ENCODE data around the gene PITPNM1.

Gene PITPNM1

DNA sequence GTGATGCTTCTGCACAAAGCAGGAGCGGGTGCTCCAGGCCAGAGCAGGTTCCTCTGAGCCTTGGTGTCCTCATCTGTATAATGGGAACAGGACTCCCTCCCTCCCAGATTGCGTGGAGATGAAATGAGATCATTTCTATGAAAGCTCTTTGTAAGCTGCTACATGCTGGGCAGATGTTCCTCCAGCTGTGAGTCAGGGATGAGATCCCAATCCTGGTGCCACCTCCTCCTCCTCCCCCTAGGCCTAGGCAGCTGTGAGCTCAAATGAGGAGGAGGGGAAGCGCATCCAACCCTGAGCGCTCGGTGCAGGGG is 25.1 kb upstream of the PITPNM1 start:
- H3K9ac ChIP-seq (ENCODE audit: insufficient read length): no peak overlapping the region
- no peak for DNase-seq (ENCODE audit: low read depth, low spot score)

DNA sequence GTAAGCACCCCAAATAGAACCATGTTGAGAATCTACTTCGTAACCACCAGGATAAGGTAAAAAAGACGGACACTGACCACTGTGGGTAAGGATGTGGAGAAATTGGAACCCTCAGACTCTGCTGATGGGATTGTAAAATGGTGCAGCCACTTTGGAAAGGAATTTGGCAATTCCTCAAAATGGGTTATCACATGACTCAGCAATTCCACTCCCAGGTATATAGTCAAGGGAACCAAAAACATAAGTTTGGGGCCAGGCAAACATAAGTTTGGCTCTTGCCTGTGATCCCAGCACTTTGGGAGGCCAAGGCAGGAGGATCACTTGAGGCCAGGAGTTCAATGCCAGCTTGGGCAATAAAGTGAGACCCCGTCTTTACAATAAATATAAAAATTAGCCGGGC is 23.2 kb upstream of the PITPNM1 start:
- no peak overlapping the region for H3K9ac ChIP-seq (ENCODE audit: insufficient read length)
- no peak overlapping the region for H3K4me3 ChIP-seq
- TF ChIP-seq FOXP2 (optimal IDR thresholded peaks at IDR 0.05; ENCODE audit: control extremely low read depth, extremely low read length, insufficient read depth) (no peak), POLR2AphosphoS5 (IDR thresholded peaks at IDR 0.05; ENCODE audit: borderline replicate concordance, low read depth, low read length) (no peak), EZH2 (IDR thresholded peaks at IDR 0.05) (no peak)
- H3K27ac ChIP-seq: no peak overlapping the region
- no peaks in the 10 kb centered on the region for H3K36me3 ChIP-seq (ENCODE audit: insufficient read depth, low read length)
- H3K9me3 ChIP-seq (ENCODE audit: low read depth, low read length): no peaks in the 10 kb centered on the region; the same call in 1 of the 2 replicates
- DNase-seq (ENCODE audit: low read depth, low spot score): no peak

More for the DNA sequence above, 25.1 kb upstream of the PITPNM1 start:
- Histone ChIP-seq H3K36me3 (ENCODE audit: insufficient read depth, low read length) (no peaks in the 10 kb centered on the region), H3K27ac (no peak overlapping the region), H3K4me3 (no peak overlapping the region), H3K9me3 (ENCODE audit: low read depth, low read length) (peaks cover 7% of the 10 kb centered on the region; the same call in 1 of the 2 replicates)
- no peak for TF ChIP-seq EZH2 (IDR thresholded peaks at IDR 0.05)
- no peak for TF ChIP-seq FOXP2 (optimal IDR thresholded peaks at IDR 0.05; ENCODE audit: control extremely low read depth, extremely low read length, insufficient read depth)
- TF ChIP-seq POLR2AphosphoS5 (IDR thresholded peaks at IDR 0.05; ENCODE audit: borderline replicate concordance, low read depth, low read length): no peak

DNA sequence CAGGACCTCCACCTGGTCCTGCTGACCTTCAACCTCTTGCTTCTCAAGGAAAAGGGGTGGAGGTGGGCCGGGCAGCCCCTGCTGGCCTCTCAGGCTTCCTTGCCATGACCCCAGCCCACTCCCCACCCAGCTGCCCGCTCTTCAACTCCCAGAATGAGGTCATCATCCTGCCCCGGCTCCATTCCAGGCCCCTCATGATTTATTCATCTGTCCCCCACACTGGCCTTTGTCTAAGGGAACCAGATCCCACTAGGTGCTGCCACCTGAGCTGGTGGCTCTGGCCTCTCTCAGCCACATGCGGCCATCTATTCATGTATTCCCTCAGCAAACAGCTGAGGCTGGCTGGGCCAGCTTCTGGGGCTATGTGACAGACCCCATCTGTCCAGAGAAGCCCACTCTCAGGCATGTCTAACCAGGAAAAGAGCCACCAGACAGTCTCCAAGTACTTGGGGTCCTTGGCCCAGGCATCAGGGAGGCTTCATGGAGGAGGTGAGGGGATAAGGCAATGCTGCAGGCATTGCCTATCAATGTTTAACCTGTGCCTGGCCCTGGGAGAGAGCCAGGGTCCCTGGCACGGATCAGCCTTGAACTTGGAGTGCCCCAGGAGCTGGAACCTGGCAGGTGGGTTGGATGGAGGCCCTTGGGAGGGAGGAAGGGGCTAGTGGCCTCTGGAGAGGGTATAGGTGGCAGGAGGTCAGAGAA is 20.3 kb upstream of the PITPNM1 start:
- Histone ChIP-seq H3K4me3 (no peak overlapping the region), H3K36me3 (ENCODE audit: insufficient read depth, low read length) (no peaks in the 10 kb centered on the region), H3K9me3 (ENCODE audit: low read depth, low read length) (no peaks in the 10 kb centered on the region), H3K9ac (ENCODE audit: insufficient read length) (no peak overlapping the region), H3K27ac (no peak overlapping the region)
- TF ChIP-seq EZH2 (IDR thresholded peaks at IDR 0.05) (no peak), POLR2AphosphoS5 (IDR thresholded peaks at IDR 0.05; ENCODE audit: borderline replicate concordance, low read depth, low read length) (no peak), FOXP2 (optimal IDR thresholded peaks at IDR 0.05; ENCODE audit: control extremely low read depth, extremely low read length, insufficient read depth) (no peak)
- DNase-seq (ENCODE audit: low read depth, low spot score): no peak

DNA sequence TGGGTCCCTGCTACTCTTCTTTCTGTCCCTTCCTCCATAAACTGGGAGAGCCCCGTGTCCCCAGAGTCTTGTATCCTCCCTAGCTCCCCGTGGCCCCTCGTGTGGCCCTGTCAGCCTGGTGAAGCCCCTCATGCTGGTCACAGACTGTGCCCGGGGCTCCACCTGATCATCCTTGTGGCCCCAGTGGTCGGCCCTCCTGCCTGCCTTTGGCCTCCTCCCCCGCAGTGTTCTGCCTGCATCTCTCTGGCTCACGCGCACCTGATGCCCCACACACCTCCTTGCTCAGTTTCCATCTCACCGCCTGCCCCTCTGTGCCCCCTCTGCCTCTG is 19.3 kb upstream of the PITPNM1 start:
- no peak overlapping the region for H3K27ac ChIP-seq
- H3K4me3 ChIP-seq: no peak overlapping the region
- no peak overlapping the region for H3K9ac ChIP-seq (ENCODE audit: insufficient read length)
- TF ChIP-seq POLR2AphosphoS5 (IDR thresholded peaks at IDR 0.05; ENCODE audit: borderline replicate concordance, low read depth, low read length): no peak
- TF ChIP-seq EZH2 (IDR thresholded peaks at IDR 0.05): no peak
- TF ChIP-seq FOXP2 (optimal IDR thresholded peaks at IDR 0.05; ENCODE audit: control extremely low read depth, extremely low read length, insufficient read depth): no peak
- H3K9me3 ChIP-seq (ENCODE audit: low read depth, low read length): no peaks in the 10 kb centered on the region
- no peak for DNase-seq (ENCODE audit: low read depth, low spot score)
- no peaks in the 10 kb centered on the region for H3K36me3 ChIP-seq (ENCODE audit: insufficient read depth, low read length)

DNA sequence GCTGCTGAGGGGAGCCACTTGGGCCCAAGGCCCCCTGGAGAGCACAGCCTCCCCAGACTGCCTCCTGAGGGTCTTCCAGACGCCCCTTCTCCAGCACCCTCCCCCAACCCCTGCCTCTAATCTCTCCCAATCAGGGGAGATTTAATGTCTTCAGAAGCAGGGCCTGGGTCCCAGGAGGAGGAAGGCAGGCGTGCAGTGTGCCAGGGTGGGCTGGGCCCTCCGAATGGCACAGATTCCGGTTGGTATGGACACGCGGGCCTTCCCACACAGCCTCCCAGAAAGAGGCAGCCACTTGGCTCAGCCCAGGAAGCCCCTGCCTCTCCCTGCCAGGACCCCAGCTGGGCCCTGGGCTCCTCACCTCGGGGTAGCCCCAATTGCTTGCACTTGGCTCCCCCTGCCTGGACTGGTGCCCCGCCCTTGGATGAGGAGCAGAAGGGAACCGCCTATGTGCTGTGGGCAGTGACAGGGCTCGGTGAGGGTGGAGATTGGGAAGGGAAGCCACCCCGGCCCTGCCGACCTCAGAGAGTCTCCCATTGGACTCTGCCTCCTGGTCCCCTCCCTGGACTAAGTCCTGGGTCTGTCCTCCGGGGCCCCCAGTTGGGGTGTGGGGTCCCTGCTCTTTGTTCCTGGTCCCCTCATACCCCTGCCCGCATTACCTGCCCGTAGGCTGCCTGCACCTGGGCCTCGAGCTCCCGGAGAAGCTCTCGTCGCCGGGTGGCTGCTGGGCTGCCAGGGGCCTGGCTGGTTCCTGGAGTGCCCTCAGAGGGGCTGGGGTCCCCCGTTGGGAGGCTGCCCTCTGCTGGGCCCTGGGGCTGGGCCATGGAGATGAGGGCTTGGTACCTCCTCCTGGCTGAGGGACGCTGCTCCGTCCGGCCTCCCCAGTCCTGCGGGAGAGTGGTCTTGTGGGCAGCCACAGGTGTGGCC is 18.7 kb upstream of the PITPNM1 start:
- no peak for DNase-seq (ENCODE audit: low read depth, low spot score)
- Histone ChIP-seq H3K36me3 (ENCODE audit: insufficient read depth, low read length) (no peaks in the 10 kb centered on the region), H3K9me3 (ENCODE audit: low read depth, low read length) (no peaks in the 10 kb centered on the region), H3K9ac (ENCODE audit: insufficient read length) (no peak overlapping the region), H3K4me3 (no peak overlapping the region), H3K27ac (no peak overlapping the region)
- TF ChIP-seq EZH2 (IDR thresholded peaks at IDR 0.05) (no peak), POLR2AphosphoS5 (IDR thresholded peaks at IDR 0.05; ENCODE audit: borderline replicate concordance, low read depth, low read length) (no peak), FOXP2 (optimal IDR thresholded peaks at IDR 0.05; ENCODE audit: control extremely low read depth, extremely low read length, insufficient read depth) (no peak)

DNA sequence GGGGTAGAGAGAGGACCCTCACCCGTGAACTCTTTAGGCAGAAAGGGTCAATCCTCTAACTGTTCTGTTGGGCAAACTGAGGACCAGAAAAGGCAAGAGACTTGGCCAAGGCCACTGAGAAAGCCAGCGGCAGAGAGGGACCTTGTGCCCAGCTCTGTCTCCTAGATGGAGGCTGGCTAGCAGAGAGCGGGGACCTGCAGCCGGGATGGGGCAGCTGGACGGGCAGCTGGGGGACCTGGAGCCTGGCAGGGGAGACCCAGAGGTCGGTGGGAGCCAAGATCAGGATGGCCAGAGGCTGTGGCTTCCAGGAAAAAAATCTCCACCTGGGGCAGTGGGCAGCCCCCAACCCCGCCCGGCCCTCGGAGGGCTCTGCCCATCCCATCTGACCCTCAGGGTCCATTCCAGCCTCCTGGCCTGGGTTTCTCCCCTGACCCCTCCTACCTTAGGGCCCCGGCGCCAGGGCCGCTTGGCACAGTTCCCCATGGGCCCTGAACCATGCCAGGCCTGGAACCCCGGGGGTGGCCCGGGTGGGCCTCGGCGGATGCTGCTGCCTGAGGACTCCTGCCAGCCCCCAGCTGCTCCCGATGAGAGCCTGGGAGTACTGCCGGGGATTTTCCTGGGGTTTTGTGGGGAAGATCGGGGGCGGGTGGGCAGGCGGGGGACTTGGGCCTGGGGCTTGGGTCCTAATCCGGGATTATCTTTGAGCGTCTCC is 17.8 kb upstream of the PITPNM1 start, which contains the start of gene CABP2:
TSS of gene CABP2 (minus strand) at position 603 of the 712 bp plus-strand sequence. CDS start at position 483, 120 bp downstream.
- no peak for DNase-seq (ENCODE audit: low read depth, low spot score)
- no peaks in the 10 kb centered on the region for H3K9me3 ChIP-seq (ENCODE audit: low read depth, low read length)
- TF ChIP-seq FOXP2 (optimal IDR thresholded peaks at IDR 0.05; ENCODE audit: control extremely low read depth, extremely low read length, insufficient read depth): no peak
- no peak for TF ChIP-seq POLR2AphosphoS5 (IDR thresholded peaks at IDR 0.05; ENCODE audit: borderline replicate concordance, low read depth, low read length)
- no peak for TF ChIP-seq EZH2 (IDR thresholded peaks at IDR 0.05)
- H3K27ac ChIP-seq: no peak within 1 kb of the TSS
- no peak within 1 kb of the TSS for H3K9ac ChIP-seq (ENCODE audit: insufficient read length)
- no peaks in the 10 kb centered on the region for H3K36me3 ChIP-seq (ENCODE audit: insufficient read depth, low read length)
- no peak within 1 kb of the TSS for H3K4me3 ChIP-seq

DNA sequence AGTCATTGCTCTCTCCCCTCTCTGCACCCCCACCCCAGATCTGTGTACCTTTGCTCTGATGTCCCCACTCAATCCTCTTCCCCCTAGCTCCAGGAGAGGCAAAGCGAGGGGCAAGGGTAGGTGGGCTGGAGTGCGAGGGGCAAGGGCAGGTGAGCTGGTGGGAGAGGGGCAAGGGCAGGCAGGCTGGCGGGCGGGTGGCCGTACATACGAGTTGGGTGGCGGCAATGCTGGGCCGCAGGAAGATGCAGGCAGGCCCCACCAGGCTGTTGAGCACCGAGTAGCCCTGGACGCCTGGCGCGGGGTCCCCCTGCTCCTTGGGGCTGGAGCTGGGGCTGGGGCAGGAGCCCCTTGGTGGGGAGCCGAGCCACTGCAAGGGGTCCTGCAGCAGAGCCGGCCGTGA is 17.2 kb upstream of the PITPNM1 start:
- no peak for TF ChIP-seq FOXP2 (optimal IDR thresholded peaks at IDR 0.05; ENCODE audit: control extremely low read depth, extremely low read length, insufficient read depth)
- TF ChIP-seq EZH2 (IDR thresholded peaks at IDR 0.05): no peak
- no peak for TF ChIP-seq POLR2AphosphoS5 (IDR thresholded peaks at IDR 0.05; ENCODE audit: borderline replicate concordance, low read depth, low read length)
- Histone ChIP-seq H3K9me3 (ENCODE audit: low read depth, low read length) (no peaks in the 10 kb centered on the region), H3K4me3 (no peak overlapping the region), H3K9ac (ENCODE audit: insufficient read length) (no peak overlapping the region), H3K27ac (no peak overlapping the region), H3K36me3 (ENCODE audit: insufficient read depth, low read length) (no peaks in the 10 kb centered on the region)
- DNase-seq (ENCODE audit: low read depth, low spot score): no peak

DNA sequence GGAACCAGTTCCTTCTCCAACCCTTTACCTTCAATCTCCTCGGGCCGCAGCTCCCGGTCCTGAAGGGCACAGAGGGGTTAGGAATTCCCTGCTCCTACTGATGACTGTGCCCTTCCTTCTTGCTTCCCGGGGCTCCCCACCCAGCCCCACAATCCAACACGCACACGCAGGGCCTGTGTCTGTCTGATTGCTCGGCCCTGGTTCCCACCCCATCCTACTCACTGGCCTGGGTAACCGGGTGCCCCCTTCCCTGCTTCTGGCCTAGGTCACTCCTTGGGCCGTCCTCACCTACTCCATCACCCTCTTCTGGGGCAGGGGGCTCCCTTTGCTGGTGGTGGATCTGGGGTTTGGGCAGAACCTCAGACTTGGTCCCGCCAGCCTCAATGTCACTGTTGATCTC is 16.8 kb upstream of the PITPNM1 start:
- no peak for TF ChIP-seq POLR2AphosphoS5 (IDR thresholded peaks at IDR 0.05; ENCODE audit: borderline replicate concordance, low read depth, low read length)
- TF ChIP-seq FOXP2 (optimal IDR thresholded peaks at IDR 0.05; ENCODE audit: control extremely low read depth, extremely low read length, insufficient read depth): no peak
- TF ChIP-seq EZH2 (IDR thresholded peaks at IDR 0.05): no peak
- no peaks in the 10 kb centered on the region for H3K9me3 ChIP-seq (ENCODE audit: low read depth, low read length)
- H3K9ac ChIP-seq (ENCODE audit: insufficient read length): no peak overlapping the region
- no peak for DNase-seq (ENCODE audit: low read depth, low spot score)
- H3K4me3 ChIP-seq: no peak overlapping the region
- H3K27ac ChIP-seq: no peak overlapping the region
- H3K36me3 ChIP-seq (ENCODE audit: insufficient read depth, low read length): no peaks in the 10 kb centered on the region

Measured in SK-N-MC (cell line).